ENCODE measurements around the gene QKI.

DNA sequence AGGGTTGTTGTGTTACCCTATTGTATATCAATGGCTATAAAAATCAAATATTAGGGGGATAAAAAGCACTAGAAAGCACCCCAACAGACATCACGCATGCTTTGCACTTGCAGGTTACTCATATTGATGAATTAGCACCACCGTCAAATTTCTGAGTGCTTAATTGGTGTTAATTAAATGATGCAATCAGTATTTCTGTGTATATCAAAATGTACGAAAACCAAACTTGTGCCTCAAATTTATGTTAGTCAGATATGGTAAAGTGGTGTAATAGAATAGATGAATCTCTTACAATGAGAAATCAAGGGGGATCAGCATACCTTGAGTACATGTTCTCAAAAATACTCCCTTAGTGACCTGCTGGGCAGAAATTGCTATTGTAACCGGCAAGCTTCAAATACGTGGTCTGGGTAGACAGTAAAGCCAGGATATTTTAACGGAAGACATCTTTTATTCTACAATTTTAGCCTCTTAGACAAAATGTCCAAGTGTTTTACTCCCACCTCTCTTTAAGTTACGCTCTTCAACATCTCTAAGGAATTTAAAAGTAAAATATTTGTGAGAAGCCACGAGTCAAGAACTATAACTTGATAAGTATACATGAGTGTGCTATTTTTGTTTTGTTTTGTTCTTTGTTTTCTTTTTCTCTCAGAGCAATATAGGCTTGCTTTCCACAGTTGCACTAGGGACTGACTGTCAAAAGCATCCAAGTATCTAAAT, 166.0 kb downstream of the QKI start:
- no peak for TF ChIP-seq CTCF (IDR thresholded peaks at IDR 0.05; ENCODE audit: poor library complexity)
- no peak for TF ChIP-seq EZH2 (IDR thresholded peaks at IDR 0.05; ENCODE audit: borderline replicate concordance)
- no peak for TF ChIP-seq EZH2phosphoT487 (IDR thresholded peaks at IDR 0.05; ENCODE audit: low read depth, severe bottlenecking, unreplicated experiment)

Measured in hepatocyte (in vitro differentiated cells).